Neutrophil (primary cell): Measurements from ENCODE around the gene AGPS.
"Not testable (repeated sequence)": the region's sequence is repeated elsewhere in the genome, so short reads cannot be mapped to it uniquely, and the experiment has no call there.

ENCODE experiments used
- H3K27ac ChIP-seq: fragments of 200-600 bp; sonication (generic); 2 replicates; pipeline ENCODE4 v1.5.1; 2016; ENCODE audit warnings: mild to moderate bottlenecking, moderate library complexity
- H3K27me3 ChIP-seq: fragments of 200-600 bp; sonication (generic); 2 replicates; pipeline ENCODE4 v1.6.0; 2016; ENCODE audit warnings: mild to moderate bottlenecking
- H3K36me3 ChIP-seq: fragments of 200-600 bp; sonication (generic); 2 replicates; pipeline ENCODE4 v1.5.1; 2017
- H3K4me1 ChIP-seq, 2 experiments: fragments of 200-600 bp in 1 of 2; sonication (generic) in 1 of 2; 1 replicate in 1 of 2; 2 replicates in 1 of 2; pipeline versions ENCODE4 v1.5.1 to v1.6.1; 2013 to 2016; ENCODE audit warnings: low read depth in 1 of 2, low read length in 1 of 2, mild to moderate bottlenecking in 1 of 2, moderate library complexity in 1 of 2; ENCODE audit not compliant: control insufficient read depth in 1 of 2, insufficient read depth in 1 of 2
- H3K4me3 ChIP-seq, 2 experiments: fragments of 200-600 bp in 1 of 2; sonication (generic) in 1 of 2; 1 replicate in 1 of 2; 2 replicates in 1 of 2; pipeline ENCODE4 v1.5.1; 2013 to 2016; ENCODE audit warnings: low read depth in 1 of 2, low read length in 1 of 2, mild to moderate bottlenecking in 1 of 2, moderate library complexity in 1 of 2
- H3K9me3 ChIP-seq: fragments of 200-600 bp; sonication (generic); 2 replicates; pipeline ENCODE4 v1.5.1; 2016
- TF ChIP-seq, protein P1 (sequence below): fragments of 200-600 bp; sonication (generic); IDR thresholded peaks from 2 replicates; pipeline ENCODE4 v1.5.1; 2016; ENCODE audit warnings: antibody characterized with exemption

The AGPS gene

GRCh38 chr2:177355874-177356273 is 36.7 kb upstream of the AGPS start:
- Histone ChIP-seq H3K9me3 (no peaks in the 10 kb centered on the region), H3K27ac (no peak overlapping the region), H3K36me3 (no peaks in the 10 kb centered on the region), H3K4me1 (peaks cover 46 to 83% of the 10 kb centered on the region in 2 experiments), H3K27me3 (no peaks in the 10 kb centered on the region), H3K4me3 (no peak overlapping the region)
- TF ChIP-seq, protein P1, sequence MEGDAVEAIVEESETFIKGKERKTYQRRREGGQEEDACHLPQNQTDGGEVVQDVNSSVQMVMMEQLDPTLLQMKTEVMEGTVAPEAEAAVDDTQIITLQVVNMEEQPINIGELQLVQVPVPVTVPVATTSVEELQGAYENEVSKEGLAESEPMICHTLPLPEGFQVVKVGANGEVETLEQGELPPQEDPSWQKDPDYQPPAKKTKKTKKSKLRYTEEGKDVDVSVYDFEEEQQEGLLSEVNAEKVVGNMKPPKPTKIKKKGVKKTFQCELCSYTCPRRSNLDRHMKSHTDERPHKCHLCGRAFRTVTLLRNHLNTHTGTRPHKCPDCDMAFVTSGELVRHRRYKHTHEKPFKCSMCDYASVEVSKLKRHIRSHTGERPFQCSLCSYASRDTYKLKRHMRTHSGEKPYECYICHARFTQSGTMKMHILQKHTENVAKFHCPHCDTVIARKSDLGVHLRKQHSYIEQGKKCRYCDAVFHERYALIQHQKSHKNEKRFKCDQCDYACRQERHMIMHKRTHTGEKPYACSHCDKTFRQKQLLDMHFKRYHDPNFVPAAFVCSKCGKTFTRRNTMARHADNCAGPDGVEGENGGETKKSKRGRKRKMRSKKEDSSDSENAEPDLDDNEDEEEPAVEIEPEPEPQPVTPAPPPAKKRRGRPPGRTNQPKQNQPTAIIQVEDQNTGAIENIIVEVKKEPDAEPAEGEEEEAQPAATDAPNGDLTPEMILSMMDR: no peak

GRCh38 chr2:177359836-177360595 is 32.6 kb upstream of the AGPS start:
- Histone ChIP-seq H3K27ac (no peak overlapping the region), H3K27me3 (no peaks in the 10 kb centered on the region)

GRCh38 chr2:177362499-177362898 is 30.1 kb upstream of the AGPS start:
- TF ChIP-seq, protein P1: no peak
- Histone ChIP-seq H3K27me3 (no peaks in the 10 kb centered on the region), H3K36me3 (no peaks in the 10 kb centered on the region), H3K4me1 (peaks cover 9 to 31% of the 10 kb centered on the region in 2 experiments), H3K27ac (no peak overlapping the region), H3K9me3 (no peaks in the 10 kb centered on the region), H3K4me3 (no peak overlapping the region)

More at GRCh38 chr2:177359836-177360595, 32.6 kb upstream of the AGPS start:
- Histone ChIP-seq H3K9me3 (no peaks in the 10 kb centered on the region), H3K4me1 (peaks cover 14 to 54% of the 10 kb centered on the region in 2 experiments), H3K36me3 (no peaks in the 10 kb centered on the region), H3K4me3 (no peak overlapping the region)
- TF ChIP-seq, protein P1: no peak

DNA sequence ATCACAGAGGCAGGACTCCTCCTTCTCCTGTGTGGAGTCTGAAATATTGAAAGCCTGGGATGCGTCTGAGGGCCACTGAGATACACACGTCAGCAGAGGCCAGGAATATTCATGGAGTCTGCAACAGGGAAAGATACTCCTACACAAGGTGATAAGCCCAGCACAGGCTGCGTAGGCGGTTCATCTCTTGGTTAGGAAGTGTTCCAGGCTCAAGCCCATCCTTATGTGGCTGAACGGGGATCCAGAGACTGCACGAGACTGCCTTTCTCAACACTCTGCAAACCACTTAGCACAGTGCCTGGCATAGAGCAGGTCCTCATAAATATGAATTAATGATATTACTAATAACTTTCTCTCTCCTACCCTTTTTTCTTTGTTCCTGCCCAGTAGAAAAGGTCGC is 29.2 kb upstream of the AGPS start:
- no peaks in the 10 kb centered on the region for H3K9me3 ChIP-seq
- peaks cover 9 to 23% of the 10 kb centered on the region in 2 experiments for H3K4me1 ChIP-seq
- TF ChIP-seq, protein P1: no peak
- H3K27ac ChIP-seq: no peak overlapping the region
- no peaks in the 10 kb centered on the region for H3K36me3 ChIP-seq
- H3K27me3 ChIP-seq: no peaks in the 10 kb centered on the region
- no peak overlapping the region for H3K4me3 ChIP-seq

GRCh38 chr2:177365764-177366163 is 26.8 kb upstream of the AGPS start:
- H3K9me3 ChIP-seq, H3K27me3 ChIP-seq, H3K27ac ChIP-seq, H3K4me3 ChIP-seq, H3K36me3 ChIP-seq, H3K4me1 ChIP-seq: not testable (repeated sequence)

DNA sequence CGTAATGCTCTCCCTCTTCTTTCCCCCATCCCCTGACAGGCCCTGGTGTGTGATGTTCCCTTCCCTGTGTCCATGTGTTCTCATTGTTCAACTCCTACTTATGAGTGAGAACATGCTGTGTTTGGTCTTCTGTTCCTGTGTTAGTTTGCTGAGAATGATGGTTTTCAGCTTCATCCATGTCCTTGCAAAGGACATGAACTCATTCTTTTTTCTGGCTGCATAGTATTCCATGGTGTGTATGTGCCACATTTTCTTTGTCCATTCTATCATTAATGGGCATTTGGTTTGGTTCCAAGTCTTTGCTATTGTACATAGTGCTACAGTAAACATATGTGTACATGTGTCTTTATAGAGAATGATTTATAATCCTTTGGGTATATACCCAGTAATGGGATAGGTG is 24.6 kb upstream of the AGPS start:
- H3K36me3 ChIP-seq, H3K9me3 ChIP-seq, H3K4me3 ChIP-seq, H3K4me1 ChIP-seq, H3K27me3 ChIP-seq, H3K27ac ChIP-seq: not testable (repeated sequence)
